Measurements from ENCODE around the gene RASGEF1B. TPM values are rescaled to one million over a fixed set of nuclear protein-coding genes. Genes with fewer than 3 reads are reported as not detected.
A peak's percentile ranks its signal among the peaks of the same experiment; 100 is the strongest.

The RASGEF1B gene
- total RNA-seq = 2.3 to 5.6 TPM (median 2.5 TPM) in 3 replicates
- long read RNA-seq, partial matches to known transcripts = 0 of 2 reads
- long read RNA-seq, other reads (novel, unspliced or antisense) = 2 of 2 reads

DNA sequence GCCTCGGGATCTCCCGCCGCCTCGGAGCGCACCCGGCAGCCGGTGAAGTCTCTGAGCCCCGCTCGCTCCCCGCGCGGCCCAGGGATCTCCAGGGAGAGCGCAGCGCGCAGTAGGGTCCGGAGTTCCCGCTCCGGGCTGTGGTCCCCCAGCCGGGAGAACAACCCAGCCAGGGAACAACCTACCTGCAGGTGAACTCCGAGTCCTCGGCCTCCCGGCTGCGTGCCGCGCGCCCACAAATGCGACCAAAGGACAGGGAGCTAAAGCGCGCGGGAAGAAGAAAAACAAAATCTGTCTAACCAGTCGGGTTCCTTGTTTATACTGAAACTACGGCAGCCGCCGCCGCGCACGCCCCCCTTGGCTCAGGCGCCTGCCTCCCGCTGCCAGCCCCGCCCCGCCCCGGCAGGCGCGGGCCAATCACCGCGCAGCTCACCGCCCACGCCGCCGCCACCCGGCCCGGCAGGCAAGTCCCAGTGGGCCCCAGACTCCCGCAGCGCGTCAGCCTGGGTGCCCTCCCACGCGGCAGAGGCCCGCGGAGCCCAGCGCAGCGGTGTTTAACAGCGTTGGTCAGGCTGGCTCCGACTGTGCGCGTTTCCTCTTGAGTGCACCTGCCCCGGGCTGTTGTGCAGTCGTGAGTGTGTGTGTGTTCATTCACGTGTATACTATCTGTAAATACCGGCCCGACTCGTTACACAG is at the start of gene RASGEF1B:
Gene RASGEF1B, minus strand, starts transcription at position 320 of the 693 bp plus-strand sequence. CDS start 12,399 bp downstream, outside the sequence.
- Mint-ChIP-seq H3K36me3 (ENCODE audit: low read depth) (no peaks in the 10 kb centered on the region), H3K9me3 (ENCODE audit: low read depth) (no peaks in the 10 kb centered on the region), H3K4me1 (ENCODE audit: low read depth) (peaks cover 29% of the 10 kb centered on the region), H3K4me3 (ENCODE audit: unreplicated experiment) (peak within 1 kb of the TSS; percentile 75), H3K27ac (ENCODE audit: unreplicated experiment) (peak within 1 kb of the TSS; percentile 52), H3K27me3 (ENCODE audit: low read depth) (peaks cover 47% of the 10 kb centered on the region)
- no peak for TF ChIP-seq CTCF (IDR thresholded peaks at IDR 0.05)
- peak; percentile 81 for DNase-seq (ENCODE audit: low spot score)

GRCh38 chr4:81519856-81520255 is 48.1 kb upstream of the RASGEF1B start:
- Mint-ChIP-seq H3K27me3 (ENCODE audit: low read depth) (peaks cover 10% of the 10 kb centered on the region), H3K9me3 (ENCODE audit: low read depth) (no peaks in the 10 kb centered on the region), H3K27ac (ENCODE audit: unreplicated experiment) (no peak overlapping the region), H3K4me3 (ENCODE audit: unreplicated experiment) (no peak overlapping the region), H3K36me3 (ENCODE audit: low read depth) (no peaks in the 10 kb centered on the region), H3K4me1 (ENCODE audit: low read depth) (no peaks in the 10 kb centered on the region)
- TF ChIP-seq CTCF (IDR thresholded peaks at IDR 0.05) = no peak
- no peak for DNase-seq (ENCODE audit: low spot score)

DNA sequence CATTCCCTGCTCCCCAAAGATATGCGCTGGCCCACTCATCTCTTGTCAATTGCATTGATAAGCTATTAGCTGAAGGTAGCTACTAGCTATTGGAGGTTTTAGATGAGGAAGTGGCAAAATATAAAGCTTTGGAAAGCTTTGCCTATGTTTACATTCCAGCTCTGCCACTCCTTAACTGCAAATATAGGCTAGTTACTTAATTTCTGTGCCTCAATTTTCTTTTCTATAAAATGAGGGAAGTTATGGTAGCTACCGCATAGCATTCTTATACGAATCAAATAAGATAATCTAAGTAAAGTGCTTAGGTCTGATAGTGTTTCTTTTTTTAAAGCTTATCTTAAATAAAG is 47.7 kb upstream of the RASGEF1B start:
- TF ChIP-seq CTCF (IDR thresholded peaks at IDR 0.05) = no peak
- no peaks in the 10 kb centered on the region for H3K4me1 Mint-ChIP-seq (ENCODE audit: low read depth)
- no peaks in the 10 kb centered on the region for H3K36me3 Mint-ChIP-seq (ENCODE audit: low read depth)
- peaks cover 10% of the 10 kb centered on the region for H3K27me3 Mint-ChIP-seq (ENCODE audit: low read depth)
- no peak overlapping the region for H3K27ac Mint-ChIP-seq (ENCODE audit: unreplicated experiment)
- no peaks in the 10 kb centered on the region for H3K9me3 Mint-ChIP-seq (ENCODE audit: low read depth)
- no peak overlapping the region for H3K4me3 Mint-ChIP-seq (ENCODE audit: unreplicated experiment)
- DNase-seq (ENCODE audit: low spot score) = no peak

DNA sequence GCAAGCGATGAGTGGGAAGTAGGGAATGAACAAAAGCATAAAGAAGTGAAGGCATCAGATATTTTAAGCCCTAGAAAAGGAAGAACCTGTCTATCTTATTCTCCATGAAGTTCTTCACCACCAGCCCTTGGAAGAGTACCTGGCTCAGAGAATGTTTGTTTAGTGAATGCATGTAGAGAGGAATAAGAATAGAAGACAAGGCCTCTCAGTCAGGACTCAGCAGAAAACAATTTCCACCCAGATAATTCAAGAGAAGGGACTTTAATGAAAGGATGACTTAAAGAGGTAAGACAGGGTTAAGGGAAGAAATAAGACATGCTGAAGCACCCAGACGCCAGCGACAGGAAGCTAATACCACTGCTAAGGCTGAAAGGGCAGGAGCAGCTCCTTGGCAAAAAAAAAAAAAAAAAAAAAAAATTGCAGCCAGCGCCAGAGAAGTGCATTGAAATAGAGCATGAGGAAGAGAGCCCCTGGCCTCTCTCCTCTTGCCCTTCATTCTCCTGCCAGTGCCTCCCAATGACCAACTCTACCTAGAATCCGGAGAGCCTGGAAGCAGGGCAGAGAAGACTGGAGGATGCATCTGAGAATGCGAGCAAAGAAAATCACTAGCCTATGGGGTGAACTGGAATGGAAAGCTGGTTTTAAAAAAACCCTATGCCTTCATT is 47.2 kb upstream of the RASGEF1B start:
- peaks cover 12% of the 10 kb centered on the region for H3K27me3 Mint-ChIP-seq (ENCODE audit: low read depth)
- H3K36me3 Mint-ChIP-seq (ENCODE audit: low read depth) = no peaks in the 10 kb centered on the region
- no peaks in the 10 kb centered on the region for H3K9me3 Mint-ChIP-seq (ENCODE audit: low read depth)
- no peak for TF ChIP-seq CTCF (IDR thresholded peaks at IDR 0.05)
- no peak overlapping the region for H3K27ac Mint-ChIP-seq (ENCODE audit: unreplicated experiment)
- no peak overlapping the region for H3K4me3 Mint-ChIP-seq (ENCODE audit: unreplicated experiment)
- no peaks in the 10 kb centered on the region for H3K4me1 Mint-ChIP-seq (ENCODE audit: low read depth)
- DNase-seq (ENCODE audit: low spot score) = no peak

DNA sequence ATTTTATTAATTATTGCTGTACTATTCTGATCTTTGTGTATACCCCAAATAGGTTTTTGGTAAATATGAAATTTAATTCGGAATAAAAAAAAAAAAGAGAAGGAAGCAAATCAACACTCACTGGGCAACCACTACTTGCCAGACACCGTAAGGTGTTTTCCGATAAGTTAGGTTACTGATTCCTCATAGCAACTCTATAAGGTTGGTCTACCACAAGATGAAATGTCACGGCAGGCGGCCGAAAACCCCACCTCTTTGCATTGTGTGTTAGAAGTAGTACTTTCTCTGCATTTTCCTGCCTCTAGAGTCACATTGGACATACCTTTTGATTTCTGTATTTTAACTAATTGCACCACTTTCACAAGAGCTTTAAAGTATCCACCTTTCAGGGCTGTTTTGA is 44.5 kb upstream of the RASGEF1B start:
- H3K4me3 Mint-ChIP-seq (ENCODE audit: unreplicated experiment) = no peak overlapping the region
- no peaks in the 10 kb centered on the region for H3K4me1 Mint-ChIP-seq (ENCODE audit: low read depth)
- H3K27ac Mint-ChIP-seq (ENCODE audit: unreplicated experiment) = no peak overlapping the region
- H3K9me3 Mint-ChIP-seq (ENCODE audit: low read depth) = no peaks in the 10 kb centered on the region
- no peak for DNase-seq (ENCODE audit: low spot score)
- peaks cover 14% of the 10 kb centered on the region for H3K27me3 Mint-ChIP-seq (ENCODE audit: low read depth)
- no peaks in the 10 kb centered on the region for H3K36me3 Mint-ChIP-seq (ENCODE audit: low read depth)
- TF ChIP-seq CTCF (IDR thresholded peaks at IDR 0.05) = no peak

All from chondrocyte (in vitro differentiated cells).